IPS DF 6.9 (cell line): ENCODE results near the gene STK10.

Experiments used
- DNase-seq: peaks from one replicate; pipeline ENCODE4 v3.0.0-alpha.2; 2013; ENCODE audit warnings: low read depth, low spot score
- H3K27ac ChIP-seq: one replicate; pipeline ENCODE4 v1.5.1; 2013; ENCODE audit warnings: low read length, control low read depth
- H3K27me3 ChIP-seq: 2 replicates; pipeline ENCODE4 v1.6.1; 2013; ENCODE audit warnings: mild to moderate bottlenecking, low read length; ENCODE audit not compliant: control insufficient read depth, insufficient read depth
- H3K36me3 ChIP-seq: 2 replicates; pipeline ENCODE4 v1.6.1; 2013; ENCODE audit warnings: low read length; ENCODE audit not compliant: control insufficient read depth, insufficient read depth
- H3K4me1 ChIP-seq: 2 replicates; pipeline ENCODE4 v1.6.1; 2013; ENCODE audit warnings: low read length; ENCODE audit not compliant: control insufficient read depth, insufficient read depth
- H3K4me3 ChIP-seq: 2 replicates; pipeline ENCODE4 v1.5.1; 2013; ENCODE audit warnings: mild to moderate bottlenecking, low read length
- H3K9me3 ChIP-seq: 2 replicates; pipeline ENCODE4 v1.6.1; 2013; ENCODE audit warnings: low read length, inconsistent platforms; ENCODE audit not compliant: control insufficient read depth, insufficient read depth
- WGBS: extraction: QIAGEN DNeasy Blood & Tissue Kit; methylation state at CpG from one replicate; pipeline ENCODE4 v1.1.7; 2013; ENCODE audit warnings: mixed read lengths, missing lambda C conversion rate; ENCODE audit not compliant: insufficient read length, insufficient coverage; 5-methylcytosine and 5-hydroxymethylcytosine counted together

Gene STK10

GRCh38 chr5:172127581-172127980 lies 60.4 kb downstream of the STK10 start:
- Histone ChIP-seq H3K4me1 (no peaks in the 10 kb centered on the region), H3K36me3 (no peaks in the 10 kb centered on the region), H3K27ac (no peak overlapping the region), H3K4me3 (no peak overlapping the region), H3K27me3 (no peaks in the 10 kb centered on the region; the same call in 1 of the 2 replicates), H3K9me3 (no peaks in the 10 kb centered on the region)
- DNase-seq, result no peak
- WGBS, result no CpG with 5 or more reads among the region's 5 CpGs

GRCh38 chr5:172123269-172123692 lies 64.7 kb downstream of the STK10 start:
- no peak overlapping the region for H3K27ac ChIP-seq
- no peaks in the 10 kb centered on the region; the same call in 1 of the 2 replicates for H3K27me3 ChIP-seq
- no peak overlapping the region for H3K4me3 ChIP-seq
- H3K4me1 ChIP-seq, result no peaks in the 10 kb centered on the region; the same call in 1 of the 2 replicates
- no peak for DNase-seq
- H3K9me3 ChIP-seq, result no peaks in the 10 kb centered on the region
- H3K36me3 ChIP-seq, result no peaks in the 10 kb centered on the region
- no CpG with 5 or more reads among the region's 4 CpGs for WGBS

- no peaks in the 10 kb centered on the region for H3K36me3 ChIP-seq
- no peaks in the 10 kb centered on the region; the same call in 1 of the 2 replicates for H3K4me1 ChIP-seq
- H3K27me3 ChIP-seq, result no peaks in the 10 kb centered on the region; the same call in 1 of the 2 replicates
- H3K9me3 ChIP-seq, result no peaks in the 10 kb centered on the region
- DNase-seq, result no peak
- H3K27ac ChIP-seq, result no peak overlapping the region
- no peak overlapping the region for H3K4me3 ChIP-seq
- WGBS, result no CpG with 5 or more reads among the region's 12 CpGs
Measured at GRCh38 chr5:172119921-172120688, 67.9 kb downstream of the STK10 start.

- Histone ChIP-seq H3K4me3 (no peak overlapping the region), H3K4me1 (no peaks in the 10 kb centered on the region; the same call in 1 of the 2 replicates), H3K36me3 (no peaks in the 10 kb centered on the region), H3K27me3 (no peaks in the 10 kb centered on the region; the same call in 1 of the 2 replicates), H3K9me3 (no peaks in the 10 kb centered on the region), H3K27ac (no peak overlapping the region)
- DNase-seq, result no peak
- no CpG with 5 or more reads among the region's 11 CpGs for WGBS
Measured at GRCh38 chr5:172118891-172119290, 69.1 kb downstream of the STK10 start.

- DNase-seq, result no peak
- no peaks in the 10 kb centered on the region for H3K36me3 ChIP-seq
- WGBS, result no CpG with 5 or more reads among the region's 9 CpGs
- H3K27me3 ChIP-seq, result no peaks in the 10 kb centered on the region
- no peaks in the 10 kb centered on the region; the same call in 1 of the 2 replicates for H3K4me1 ChIP-seq
- H3K27ac ChIP-seq, result no peak overlapping the region
- H3K4me3 ChIP-seq, result no peak overlapping the region
- no peaks in the 10 kb centered on the region for H3K9me3 ChIP-seq
Measured at GRCh38 chr5:172117977-172118701, 69.9 kb downstream of the STK10 start.

- Histone ChIP-seq H3K27ac (no peak overlapping the region), H3K9me3 (no peaks in the 10 kb centered on the region), H3K4me1 (peaks cover 2% of the 10 kb centered on the region), H3K36me3 (no peaks in the 10 kb centered on the region), H3K4me3 (no peak overlapping the region), H3K27me3 (no peaks in the 10 kb centered on the region)
- no CpG with 5 or more reads among the region's 4 CpGs for WGBS
- no peak for DNase-seq
Measured at GRCh38 chr5:172115541-172115982, 72.5 kb downstream of the STK10 start.

- peaks cover 2% of the 10 kb centered on the region for H3K4me1 ChIP-seq
- no peak overlapping the region for H3K4me3 ChIP-seq
- no CpG with 5 or more reads among the region's 16 CpGs for WGBS
- no peaks in the 10 kb centered on the region for H3K27me3 ChIP-seq
- no peaks in the 10 kb centered on the region for H3K9me3 ChIP-seq
- no peaks in the 10 kb centered on the region for H3K36me3 ChIP-seq
- H3K27ac ChIP-seq, result no peak overlapping the region
- DNase-seq, result no peak
Measured at GRCh38 chr5:172114875-172115422, 73.1 kb downstream of the STK10 start.

GRCh38 chr5:172113036-172113435 lies 75.0 kb downstream of the STK10 start:
- Histone ChIP-seq H3K27me3 (no peaks in the 10 kb centered on the region), H3K27ac (no peak overlapping the region), H3K4me1 (peaks cover 2% of the 10 kb centered on the region; the same call in 1 of the 2 replicates), H3K36me3 (no peaks in the 10 kb centered on the region), H3K4me3 (no peak overlapping the region), H3K9me3 (no peaks in the 10 kb centered on the region)
- no peak for DNase-seq
- no CpG with 5 or more reads among the region's 7 CpGs for WGBS

GRCh38 chr5:172111852-172112225 lies 76.2 kb downstream of the STK10 start:
- H3K9me3 ChIP-seq, result no peaks in the 10 kb centered on the region
- H3K36me3 ChIP-seq, result no peaks in the 10 kb centered on the region
- DNase-seq, result no peak
- peaks cover 2% of the 10 kb centered on the region; the same call in 1 of the 2 replicates for H3K4me1 ChIP-seq
- no peaks in the 10 kb centered on the region for H3K27me3 ChIP-seq
- no peak overlapping the region for H3K4me3 ChIP-seq
- no peak overlapping the region for H3K27ac ChIP-seq

- no peak overlapping the region for H3K4me3 ChIP-seq
- WGBS, result no CpG with 5 or more reads among the region's 17 CpGs
- no peak for DNase-seq
- H3K4me1 ChIP-seq, result peaks cover 2% of the 10 kb centered on the region; the same call in 1 of the 2 replicates
- H3K9me3 ChIP-seq, result no peaks in the 10 kb centered on the region
- no peaks in the 10 kb centered on the region for H3K27me3 ChIP-seq
- no peak overlapping the region for H3K27ac ChIP-seq
- no peaks in the 10 kb centered on the region for H3K36me3 ChIP-seq
Measured at GRCh38 chr5:172110921-172111851, 76.8 kb downstream of the STK10 start.
